Measurements from ENCODE around the gene OR2T5.
"Not testable (repeated sequence)": the region's sequence is repeated elsewhere in the genome, so short reads cannot be mapped to it uniquely, and the experiment has no call there.

OR2T5 gene

GRCh38 chr1:248510217-248510616 is 21.8 kb downstream of the OR2T5 start:
- DNase-seq, result not testable (repeated sequence)

GRCh38 chr1:248521856-248522255 is 33.5 kb downstream of the OR2T5 start:
- DNase-seq, result no peak

GRCh38 chr1:248537449-248537848 is 49.1 kb downstream of the OR2T5 start:
- not testable (repeated sequence) for DNase-seq
